D341Med (cell line): Measurements from ENCODE around the gene ATRN.
"Not testable (repeated sequence)": the region's sequence is repeated elsewhere in the genome, so short reads cannot be mapped to it uniquely, and the experiment has no call there.

Source experiments
- DNase-seq: peaks from one replicate; pipeline ENCODE4 v3.0.0; 2012; ENCODE audit warnings: low spot score

ATRN gene

DNA sequence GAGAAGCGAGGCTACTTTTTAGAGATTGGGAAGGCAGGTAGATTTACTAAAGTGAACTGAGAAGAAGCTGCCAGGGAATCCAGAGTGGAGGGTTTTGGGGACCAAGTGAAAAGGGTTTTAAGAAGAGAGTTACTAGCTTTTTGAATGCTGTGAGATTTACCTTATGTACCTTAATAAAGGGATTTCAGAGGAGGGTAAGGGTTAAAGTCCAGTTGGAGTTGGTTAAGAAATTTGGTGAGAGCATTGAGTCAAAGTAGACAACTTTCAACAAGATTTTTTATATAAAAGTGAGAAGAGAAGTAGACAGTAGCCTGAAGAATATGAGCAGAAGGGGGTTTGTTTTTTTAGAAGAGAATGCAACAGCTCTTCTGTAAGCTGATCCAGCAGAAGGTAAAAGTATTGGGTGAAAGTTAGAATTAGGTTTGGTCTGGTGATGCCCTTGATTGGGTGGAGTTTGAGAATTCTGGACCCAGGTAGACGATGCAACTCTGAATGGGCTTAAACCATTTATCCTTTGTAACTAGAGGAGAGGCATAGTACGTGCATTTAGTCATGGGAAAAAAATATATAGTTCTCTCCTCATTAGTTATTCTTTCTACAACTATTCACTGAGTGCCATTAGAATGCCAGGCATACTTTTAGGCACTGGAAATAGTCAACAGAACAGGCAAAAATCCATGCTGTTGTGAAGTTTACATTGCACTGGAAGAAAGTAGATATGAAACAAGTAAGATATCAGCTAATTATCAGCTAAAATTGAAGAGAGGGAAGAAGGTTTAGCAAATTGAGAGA is 44.8 kb downstream of the ATRN start:
- no peak for DNase-seq

DNA sequence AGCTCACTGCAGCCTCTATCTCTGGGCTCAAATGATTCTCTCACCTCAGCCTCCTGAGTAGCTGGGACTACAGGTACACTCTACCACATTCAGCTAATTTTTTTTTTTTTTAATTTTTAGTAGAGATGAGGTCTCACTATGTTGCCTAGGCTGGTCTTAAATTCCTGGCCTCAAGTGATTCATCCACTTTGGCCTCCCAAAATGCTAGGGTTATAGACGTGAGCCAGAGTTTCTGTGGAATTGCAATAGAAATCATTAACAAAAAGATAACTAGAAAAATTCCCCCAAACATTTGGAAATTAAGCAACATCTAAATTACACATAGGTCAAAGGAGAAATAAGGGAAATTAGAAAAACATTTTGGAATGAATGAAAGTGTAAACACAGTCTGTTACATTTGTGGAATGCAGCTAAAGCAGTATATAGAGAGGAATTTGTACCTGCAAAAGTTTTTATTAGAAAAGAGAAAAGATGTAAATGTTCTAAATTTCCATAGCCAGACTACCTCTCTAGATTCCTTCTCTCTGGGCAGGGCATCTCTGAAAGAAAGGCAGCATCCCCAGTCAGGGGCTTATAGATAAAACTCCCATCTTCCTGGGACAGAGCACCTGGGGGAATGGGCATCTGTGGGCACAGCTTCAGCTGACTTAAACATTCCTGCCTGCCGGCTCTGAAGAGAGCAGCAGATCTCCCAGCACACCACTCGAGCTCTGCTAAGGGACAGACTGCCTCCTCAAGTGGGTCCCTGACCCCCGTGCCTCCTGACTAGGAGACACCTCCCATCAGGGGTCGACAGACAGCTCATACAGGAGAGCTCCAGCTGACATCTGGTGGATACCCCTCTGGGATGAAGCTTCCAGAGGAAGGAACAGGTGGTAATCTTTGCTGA is 51.3 kb downstream of the ATRN start:
- DNase-seq, result no peak

DNA sequence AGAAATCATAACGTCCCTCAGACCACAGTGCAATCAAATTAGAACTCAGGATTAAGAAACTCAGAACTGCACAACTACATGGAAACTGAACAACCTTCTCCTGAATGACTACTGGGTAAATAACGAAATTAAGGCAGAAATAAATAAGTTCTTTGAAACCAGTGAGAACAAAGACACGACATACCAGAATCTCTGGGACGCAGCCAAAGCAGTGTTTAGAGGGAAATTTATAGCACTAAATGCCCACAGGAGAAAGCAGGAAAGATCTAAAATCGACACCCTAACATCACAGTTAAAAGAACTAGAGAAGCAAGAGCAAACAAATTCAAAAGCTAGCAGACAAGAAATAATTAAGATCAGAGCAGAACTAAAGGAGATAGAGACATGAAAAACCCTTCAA is 53.9 kb downstream of the ATRN start:
- not testable (repeated sequence) for DNase-seq

DNA sequence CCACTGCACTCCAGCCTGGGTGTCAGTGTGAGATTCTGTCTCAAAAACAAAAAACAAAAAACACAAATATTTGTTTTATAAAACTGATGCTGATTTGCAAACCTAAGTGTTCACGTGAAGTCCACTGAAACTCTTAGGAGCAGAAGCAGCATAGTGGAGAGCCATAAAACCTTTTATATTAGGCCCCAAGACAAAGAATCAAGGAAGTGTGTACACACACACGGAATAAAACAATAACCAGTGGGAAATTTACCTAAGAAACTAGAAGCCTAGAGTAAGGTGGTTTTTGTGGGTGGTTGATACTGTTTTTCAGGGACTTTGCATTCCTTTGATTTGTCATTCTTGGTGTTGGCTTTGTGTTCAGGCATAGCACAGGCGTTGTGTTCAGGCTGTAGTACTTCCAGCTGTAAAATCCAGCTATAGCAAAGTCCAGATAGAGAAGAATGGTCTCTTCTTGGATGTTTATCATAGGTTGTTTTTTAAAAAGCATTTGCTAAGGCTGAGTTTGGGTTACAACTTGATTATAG is 61.3 kb downstream of the ATRN start:
- DNase-seq, result no peak

DNA sequence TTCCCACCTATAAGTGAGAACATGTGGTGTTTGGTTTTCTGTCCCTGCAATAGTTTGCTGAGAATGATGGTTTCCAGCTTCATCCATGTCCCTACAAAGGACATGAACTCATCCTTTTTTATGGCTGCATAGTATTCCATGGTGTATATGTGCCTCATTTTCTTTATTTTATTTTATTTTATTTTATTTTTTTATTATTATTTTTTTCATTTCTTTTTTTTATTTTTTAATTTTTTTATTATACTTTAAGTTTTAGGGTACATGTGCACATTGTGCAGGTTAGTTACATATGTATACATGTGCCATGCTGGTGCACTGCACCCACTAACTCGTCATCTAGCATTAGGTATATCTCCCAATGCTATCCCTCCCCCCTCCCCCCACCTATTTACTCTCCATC is 66.9 kb downstream of the ATRN start:
- not testable (repeated sequence) for DNase-seq

DNA sequence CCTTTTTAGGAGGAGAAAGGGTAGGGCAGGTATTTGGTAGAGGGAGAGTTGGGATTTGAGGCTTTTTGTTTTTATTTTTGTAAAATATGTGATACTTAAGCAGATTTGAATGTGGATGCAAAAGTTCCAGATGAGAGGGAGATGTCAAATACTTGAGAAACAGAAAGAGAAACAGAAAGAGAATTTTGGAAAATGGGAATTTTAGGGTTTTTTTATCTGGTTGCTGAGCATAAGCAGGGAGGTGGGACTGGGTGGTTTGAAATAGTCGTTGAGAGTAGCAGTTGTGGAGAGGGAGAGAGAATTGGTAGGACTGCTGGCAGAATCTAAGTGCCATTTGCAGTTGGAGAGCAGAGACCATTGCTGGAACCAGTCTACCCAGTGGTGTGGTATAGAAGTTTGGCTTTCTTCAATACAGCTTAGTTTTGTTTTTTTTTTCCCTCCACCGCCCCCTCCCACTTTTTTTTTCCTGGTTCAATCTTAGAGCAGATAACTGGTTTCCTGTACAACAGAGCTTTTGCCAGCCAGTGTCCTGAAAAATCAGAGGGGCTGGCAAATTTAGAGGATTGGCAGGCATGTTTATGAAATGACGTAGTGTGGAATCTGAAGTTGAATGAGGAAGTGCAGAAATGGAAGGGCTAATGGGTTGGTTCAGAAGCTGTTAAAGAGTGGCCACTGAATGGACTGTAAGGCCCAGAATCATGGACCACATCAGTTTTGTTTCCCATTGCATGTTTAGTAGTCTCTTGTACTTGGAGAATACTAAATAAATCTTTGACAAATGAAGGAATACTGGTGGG is 68.7 kb downstream of the ATRN start:
- DNase-seq, result no peak

DNA sequence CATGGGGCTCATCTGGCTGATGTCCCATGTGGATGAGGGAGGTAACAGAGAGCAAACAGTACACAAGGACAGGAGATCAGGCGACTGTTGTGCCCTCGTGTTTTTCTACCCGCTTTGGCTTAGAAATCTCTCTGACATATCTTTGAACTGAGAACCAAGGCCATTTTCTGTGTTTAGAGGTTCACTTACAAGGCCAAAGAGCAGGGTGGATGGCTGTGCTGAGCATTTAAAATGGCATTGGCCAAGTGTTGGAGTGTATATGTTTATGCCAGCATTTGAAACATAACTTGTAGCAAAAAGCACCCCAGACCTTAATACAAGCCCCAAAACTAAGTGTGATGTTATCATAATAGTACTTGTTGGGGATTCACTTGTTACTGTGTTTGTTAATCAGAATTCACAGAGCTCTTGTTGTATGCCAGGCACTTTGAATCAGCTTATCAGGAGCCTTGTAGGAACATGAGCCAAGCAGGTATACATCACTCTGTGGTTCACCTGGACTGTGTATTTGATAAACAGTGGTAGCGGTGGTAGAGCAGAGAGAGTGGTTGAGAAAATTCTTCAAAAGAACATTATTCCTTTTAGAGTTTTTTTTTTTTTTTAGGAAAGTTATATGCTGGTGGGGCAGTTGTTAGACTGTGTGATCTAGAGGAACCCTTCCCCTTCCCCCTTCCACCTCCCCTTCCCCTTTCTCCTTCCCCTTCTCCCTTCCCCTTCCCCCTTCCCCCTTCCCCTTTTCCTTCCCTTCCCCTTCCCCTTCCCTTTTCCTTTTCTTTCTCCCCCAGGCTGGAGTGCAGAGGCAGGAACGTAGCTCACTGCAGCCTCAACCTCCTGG is 71.3 kb downstream of the ATRN start:
- no peak for DNase-seq

DNA sequence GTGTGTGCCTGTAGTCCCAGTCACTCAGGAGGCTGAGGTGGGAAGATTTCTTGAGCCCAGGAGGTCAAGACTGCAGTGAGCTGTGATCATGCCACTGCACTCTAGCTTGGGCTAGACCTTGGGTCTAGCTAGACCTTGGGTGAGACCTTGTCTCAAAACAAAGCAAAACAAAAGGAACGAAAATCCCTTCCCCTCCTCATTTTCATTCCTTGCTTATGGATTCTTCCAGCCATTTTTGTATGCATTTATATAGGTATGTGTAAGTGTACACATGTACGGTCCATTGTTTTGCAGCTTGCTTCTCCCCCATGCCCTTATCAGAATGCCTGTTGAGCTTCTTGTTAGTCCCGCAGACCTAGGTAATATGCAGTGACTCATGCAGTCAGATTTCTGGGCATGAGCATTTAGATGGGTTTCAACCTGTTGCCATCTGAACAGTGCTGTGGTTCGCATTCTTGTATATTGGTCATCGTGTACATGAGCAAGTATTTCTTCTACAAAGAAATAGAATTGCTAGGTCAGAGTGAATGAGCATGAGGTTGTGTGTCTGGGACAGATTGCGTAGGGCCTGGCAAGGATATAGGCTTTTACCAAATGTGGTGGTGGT is 73.2 kb downstream of the ATRN start:
- DNase-seq, result no peak

DNA sequence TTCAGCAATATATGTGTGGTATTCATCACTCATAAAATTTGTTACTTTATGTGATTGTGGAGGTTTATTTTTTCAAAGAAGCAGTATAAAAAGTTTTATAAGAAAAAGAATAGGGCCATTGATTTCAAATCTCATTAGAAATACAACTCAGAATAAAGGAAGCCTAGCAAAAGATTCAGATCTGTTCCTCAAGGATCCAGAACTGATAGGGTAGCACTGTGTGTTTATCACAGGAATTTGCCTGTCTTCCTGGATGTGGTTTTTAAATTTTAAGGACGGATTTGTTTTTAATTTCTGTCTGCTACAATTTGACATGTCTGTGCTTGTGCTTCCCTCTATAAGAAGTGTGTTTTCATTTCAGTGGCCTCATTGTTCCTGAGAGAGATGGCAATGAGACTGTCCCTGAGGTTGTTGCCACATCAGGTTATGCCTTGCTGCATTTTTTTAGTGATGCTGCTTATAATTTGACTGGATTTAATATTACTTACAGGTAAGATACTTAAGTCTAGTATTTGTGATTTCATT is 74.6 kb downstream of the ATRN start:
- no peak for DNase-seq

DNA sequence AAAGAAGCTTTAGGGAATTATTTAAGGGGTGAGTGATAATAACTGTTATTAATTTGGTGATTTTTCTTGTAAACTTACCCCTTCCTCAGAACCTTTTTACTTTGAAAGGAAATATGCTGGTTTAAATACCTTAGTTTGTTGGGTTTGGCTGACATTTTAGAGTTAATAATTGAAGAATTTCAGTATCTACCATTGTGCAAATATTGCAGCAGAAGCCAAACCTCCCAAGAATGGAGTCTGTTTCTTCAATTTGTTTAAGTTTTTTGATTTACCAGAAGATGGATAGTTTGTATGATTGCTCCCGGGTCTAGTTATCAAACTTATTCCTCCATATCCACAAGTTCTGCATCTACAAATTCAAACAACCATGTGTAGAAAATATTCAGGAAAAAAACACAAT is 77.1 kb downstream of the ATRN start:
- DNase-seq, result no peak

DNA sequence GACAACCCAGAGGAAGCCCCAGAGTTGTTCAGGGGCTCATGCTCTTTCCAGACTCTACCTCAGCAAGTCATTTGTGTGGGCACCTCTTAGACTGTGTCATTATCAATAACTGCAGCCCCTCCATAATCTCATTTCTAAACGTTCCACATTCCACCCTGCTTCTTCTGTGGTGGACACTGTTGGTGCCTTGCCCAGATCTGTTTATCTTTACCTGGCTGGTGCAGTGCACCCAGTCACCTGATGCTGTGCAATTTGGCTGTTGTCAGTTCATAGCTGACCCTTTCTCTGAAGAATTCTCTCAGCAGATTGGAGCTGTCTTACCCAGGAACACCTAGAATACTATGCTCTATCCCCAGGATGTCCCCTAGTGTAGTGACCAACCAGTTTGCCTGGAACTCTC is 80.0 kb downstream of the ATRN start:
- DNase-seq, result no peak

DNA sequence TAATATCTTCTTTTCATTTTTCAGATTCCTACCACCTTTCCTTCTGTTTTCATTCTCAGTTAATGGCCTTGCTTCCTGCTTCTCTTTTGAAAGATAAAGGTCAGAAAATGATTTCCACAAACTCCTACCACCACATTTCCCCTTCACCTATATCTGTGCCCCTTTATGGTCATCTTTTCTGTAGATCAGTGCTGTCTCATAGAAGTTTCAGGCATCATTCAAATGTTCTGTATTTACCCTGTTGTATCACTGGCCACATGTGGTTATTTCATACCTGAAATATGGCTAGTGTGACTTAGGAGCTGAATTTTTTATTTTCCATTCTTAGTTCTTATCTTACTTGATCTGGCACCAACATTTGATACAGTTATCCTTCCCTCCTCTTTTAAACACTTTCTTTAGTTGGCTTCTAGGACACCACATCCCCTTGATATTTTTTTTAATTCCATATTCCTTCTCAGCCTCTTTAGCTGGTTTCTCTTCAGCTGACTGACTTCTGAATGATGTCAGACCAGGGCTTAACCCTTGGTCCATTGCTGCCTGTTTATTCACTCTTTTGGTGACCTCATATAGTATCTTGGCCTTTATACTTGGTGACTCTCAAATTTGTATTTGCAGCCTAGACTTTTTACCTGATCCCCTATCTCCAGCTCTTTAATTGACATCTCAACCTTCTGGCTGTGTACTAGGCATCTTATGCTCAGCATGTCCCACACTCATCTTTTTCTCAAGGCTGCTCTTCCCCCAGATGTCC is 81.0 kb downstream of the ATRN start:
- DNase-seq, result no peak

DNA sequence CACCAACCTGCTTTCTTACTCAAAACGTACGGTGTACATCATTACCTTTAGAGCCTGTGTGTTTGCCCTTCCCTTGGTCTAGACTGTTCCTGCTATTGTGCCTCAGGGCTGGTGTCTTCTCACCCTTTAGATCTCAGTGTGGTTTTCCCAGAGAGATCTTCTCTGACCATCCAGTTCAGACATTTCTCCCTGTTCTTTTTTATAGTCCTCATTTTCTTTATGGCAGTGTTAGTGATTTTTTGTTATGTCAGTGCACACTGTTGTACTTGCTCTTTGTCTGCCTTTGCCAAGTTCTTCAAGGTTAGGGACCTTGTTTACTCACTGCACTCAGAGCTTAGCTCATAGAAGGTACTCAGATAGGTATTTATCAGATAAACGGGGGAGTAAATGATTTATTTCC is 82.8 kb downstream of the ATRN start:
- no peak for DNase-seq

DNA sequence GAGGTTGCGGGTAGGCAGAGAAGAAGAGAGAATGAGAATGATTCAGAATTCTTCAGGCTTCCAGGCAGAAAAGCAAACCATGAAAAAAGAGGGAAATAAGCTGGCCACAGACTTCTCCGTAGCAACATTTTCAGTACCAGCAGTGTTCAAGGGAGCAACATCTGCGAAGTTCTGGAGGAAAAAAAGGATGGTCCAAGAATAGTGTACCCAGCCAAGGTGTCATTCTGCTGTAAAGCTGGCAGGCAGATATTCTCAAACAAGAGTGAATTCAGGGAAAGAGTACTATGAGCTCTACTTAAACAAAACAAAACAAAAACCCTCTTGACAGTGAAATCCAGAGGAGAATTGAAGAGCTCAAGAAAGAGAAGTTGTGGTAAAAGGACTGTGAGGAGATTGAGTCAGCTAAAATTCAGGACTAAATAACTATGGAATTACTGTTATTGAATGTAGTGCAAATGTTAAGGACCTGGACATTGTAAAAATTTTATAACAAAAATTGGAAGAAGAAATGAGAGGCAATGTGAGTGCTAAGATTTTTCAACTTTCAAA is 86.5 kb downstream of the ATRN start:
- no peak for DNase-seq

DNA sequence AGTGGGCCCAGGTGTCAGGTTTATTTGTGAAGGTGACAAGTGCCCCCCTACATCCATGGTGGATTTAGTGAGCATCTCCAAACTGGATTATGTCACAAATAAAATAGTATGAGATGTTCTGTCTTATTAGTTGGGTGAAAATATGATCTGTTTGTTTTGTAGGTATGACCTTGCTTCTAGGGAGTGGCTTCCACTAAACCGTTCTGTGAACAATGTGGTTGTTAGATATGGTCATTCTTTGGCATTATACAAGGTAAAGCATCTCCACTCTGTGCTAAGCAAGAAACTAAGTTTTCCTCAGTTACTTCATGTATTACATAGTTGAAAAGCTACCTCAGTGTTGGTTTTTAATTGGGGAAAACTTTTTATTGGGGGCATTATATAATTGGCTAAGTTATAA is 88.4 kb downstream of the ATRN start:
- DNase-seq, result no peak

DNA sequence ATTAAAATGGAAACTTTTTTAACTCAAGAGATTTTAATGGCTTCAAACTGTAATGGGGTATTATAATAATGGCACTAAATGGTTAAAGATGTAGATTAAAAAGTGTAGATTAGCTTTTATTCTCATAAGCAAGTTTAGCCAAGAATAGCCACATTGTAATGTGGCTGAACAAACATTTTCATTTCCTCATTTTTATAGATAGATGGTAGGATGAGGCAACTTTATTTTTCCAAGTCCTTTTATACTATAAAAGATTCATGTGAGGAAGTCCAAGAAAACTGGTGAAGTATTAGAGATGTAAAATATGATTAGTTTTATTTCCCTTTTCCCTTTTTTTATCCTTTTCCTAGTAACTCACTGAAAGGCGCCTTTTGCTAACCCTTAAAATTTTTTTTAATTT is 88.8 kb downstream of the ATRN start:
- no peak for DNase-seq

DNA sequence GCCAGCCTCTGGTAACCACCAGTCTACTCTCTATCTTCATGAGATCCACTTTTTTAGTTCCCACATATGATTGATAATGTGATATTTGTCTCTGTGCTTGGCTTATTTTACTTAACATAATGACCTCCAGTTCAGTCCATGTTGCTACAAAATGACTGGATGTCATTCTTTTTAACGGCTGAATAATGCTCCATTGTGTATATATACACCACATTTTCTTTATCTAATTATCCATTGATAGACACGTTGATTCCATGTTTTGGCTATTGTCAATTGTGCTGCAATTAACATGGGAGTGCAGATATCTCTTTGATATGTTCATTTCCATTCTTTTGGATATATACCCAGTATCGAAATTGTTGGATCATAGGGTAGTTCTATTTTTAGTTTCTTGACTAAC is 89.3 kb downstream of the ATRN start:
- no peak for DNase-seq

DNA sequence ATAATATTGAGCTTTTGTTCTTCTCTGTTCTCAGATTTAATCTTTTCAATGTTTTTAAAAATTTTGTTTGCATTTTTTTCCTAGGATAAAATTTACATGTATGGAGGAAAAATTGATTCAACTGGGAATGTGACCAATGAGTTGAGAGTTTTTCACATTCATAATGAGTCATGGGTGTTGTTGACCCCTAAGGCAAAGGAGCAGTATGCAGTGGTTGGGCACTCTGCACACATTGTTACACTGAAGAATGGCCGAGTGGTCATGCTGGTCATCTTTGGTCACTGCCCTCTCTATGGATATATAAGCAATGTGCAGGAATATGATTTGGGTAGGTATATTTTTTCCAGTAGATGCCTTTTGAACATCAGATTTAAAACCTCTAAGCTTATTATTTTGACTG is 89.8 kb downstream of the ATRN start:
- no peak for DNase-seq

DNA sequence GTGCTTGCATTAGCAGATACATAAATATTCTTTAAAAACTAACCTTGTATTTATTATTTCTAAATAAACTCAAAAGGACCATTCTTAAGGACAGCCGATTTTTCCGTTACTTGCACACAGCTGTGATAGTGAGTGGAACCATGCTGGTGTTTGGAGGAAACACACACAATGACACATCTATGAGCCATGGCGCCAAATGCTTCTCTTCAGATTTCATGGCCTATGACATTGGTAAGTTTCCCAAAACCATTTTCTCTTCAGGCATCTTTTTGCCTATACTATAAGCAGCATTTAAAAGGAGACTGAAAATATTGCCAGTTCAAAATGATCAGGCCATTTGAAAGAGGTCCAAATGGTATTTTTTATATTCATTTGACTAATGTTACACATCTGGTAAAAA is 92.3 kb downstream of the ATRN start:
- DNase-seq, result no peak
